GM12878 (cell line): ENCODE results near the gene AGAP6. TPM values are rescaled to one million over a fixed set of nuclear protein-coding genes. Genes with fewer than 3 reads are reported as not detected.
"Not testable (repeated sequence)": the region's sequence is repeated elsewhere in the genome, so short reads cannot be mapped to it uniquely, and the experiment has no call there.

Source experiments
- ATAC-seq: fragments of 200-7000 bp; cut with Tn5 transposase; 3 replicates; pipeline ENCODE4 v1.9.1; 2020; ENCODE audit warnings: mild to moderate bottlenecking, moderate library complexity
- BruUV-seq: library from RNA; stranded (reverse); fragments of 400-500 nt; replicated peaks from 2 replicates; lab custom pipeline; 2021; lab: Mats Ljungman, UMichigan
- CTCF ChIA-PET: fragments of 300-600 bp; sonication (Branson Sonifier 250); formaldehyde crosslinking; extraction: SDS; loops from one replicate; lab custom pipeline; 2021; ENCODE audit warnings: inconsistent platforms; lab: Yijun Ruan, JAX
- POLR2A ChIA-PET: fragments of 350-600 bp; formaldehyde crosslinking; extraction: SDS; loops from one replicate; lab custom pipeline; 2021; ENCODE audit warnings: inconsistent platforms; lab: Charles Lee
- RAD21 ChIA-PET: fragments of 300-600 bp; sonication (Branson Sonifier 250); formaldehyde crosslinking; loops from one replicate; lab custom pipeline; 2023; ENCODE audit warnings: antibody characterized with exemption; ENCODE audit not compliant: unreplicated experiment; lab: Charles Lee
- SMC1A ChIA-PET: fragments of 300-600 bp; sonication (Branson Sonifier 250); formaldehyde crosslinking; loops from one replicate; lab custom pipeline; 2023; ENCODE audit not compliant: unreplicated experiment, uncharacterized antibody; lab: Charles Lee
- DNase-seq: peaks from one replicate; pipeline ENCODE4 v3.0.0-alpha.2; 2011; ENCODE audit warnings: low read depth, low spot score
- FAIRE-seq: peaks from 3 replicates; lab custom pipeline; 2011; peaks lifted over from hg19 to GRCh38; lab: Jason Lieb, UNC
- H2AFZ ChIP-seq: 2 replicates; pipeline ENCODE4 v1.6.0; 2011; ENCODE audit warnings: low read depth, low read length, control low read depth; ENCODE audit not compliant: control insufficient read depth
- H3K27ac ChIP-seq: 2 replicates; pipeline ENCODE4 v1.5.1; 2011; ENCODE audit warnings: control low read depth; ENCODE audit not compliant: control insufficient read depth, insufficient read depth
- H3K27me3 ChIP-seq, 2 experiments: replicated peaks in 1 of 2; 2 replicates each; pipeline versions ENCODE4 v1.6.0 to v1.6.1; 2011; ENCODE audit warnings: low read length in 1 of 2; ENCODE audit not compliant: control insufficient read depth in 2 of 2, insufficient read depth in 2 of 2
- H3K36me3 ChIP-seq, 2 experiments: 2 replicates each; pipeline ENCODE4 v1.5.1; 2011; ENCODE audit warnings: low read length in 1 of 2; ENCODE audit not compliant: control insufficient read depth in 2 of 2, insufficient read depth in 2 of 2
- H3K4me1 ChIP-seq: 2 replicates; pipeline ENCODE4 v1.6.1; 2011; ENCODE audit warnings: mild to moderate bottlenecking, low read length, moderate library complexity, mixed read lengths; ENCODE audit not compliant: control insufficient read depth, insufficient read depth
- H3K4me2 ChIP-seq: 2 replicates; pipeline ENCODE4 v1.6.0; 2011; ENCODE audit warnings: control low read depth; ENCODE audit not compliant: control insufficient read depth, insufficient read depth
- H3K4me3 ChIP-seq: fragments of 200-600 bp; sonication (generic); 2 replicates; pipeline ENCODE4 v1.5.1; 2016
- H3K79me2 ChIP-seq: 2 replicates; pipeline ENCODE4 v1.6.0; 2011; ENCODE audit warnings: low read length; ENCODE audit not compliant: control insufficient read depth, insufficient read depth
- H3K9ac ChIP-seq: 2 replicates; pipeline ENCODE4 v1.8.0; 2011; ENCODE audit warnings: low read length, control low read depth, mixed read lengths; ENCODE audit not compliant: control insufficient read depth, insufficient read depth
- H3K9me3 ChIP-seq: replicated peaks from 3 replicates; pipeline ENCODE4 v1.5.1; 2011; ENCODE audit warnings: mild to moderate bottlenecking, low read length; ENCODE audit not compliant: control insufficient read depth, insufficient read depth
- H4K20me1 ChIP-seq: 2 replicates; pipeline ENCODE4 v1.6.0; 2011; ENCODE audit not compliant: control insufficient read depth, insufficient read depth
- JUNB ChIP-seq: IDR thresholded peaks from 2 replicates; pipeline ENCODE4 v1.6.1; 2016; ENCODE audit warnings: antibody characterized with exemption, mild to moderate bottlenecking
- NFXL1 ChIP-seq: fragments of 450-650 bp; IDR thresholded peaks from 2 replicates; pipeline ENCODE4 v1.6.1; 2017; ENCODE audit warnings: antibody characterized with exemption, mild to moderate bottlenecking, borderline replicate concordance
- POU2F2 ChIP-seq: IDR thresholded peaks from 3 replicates; pipeline ENCODE4 v1.6.1; 2011; ENCODE audit warnings: low read depth, mild to moderate bottlenecking, low read length, borderline replicate concordance
- RAD51 ChIP-seq: fragments of 450-650 bp; IDR thresholded peaks from 2 replicates; pipeline ENCODE4 v1.6.1; 2016; ENCODE audit warnings: moderate library complexity, mild to moderate bottlenecking, inconsistent platforms
- RBBP5 ChIP-seq: fragments of 200-600 bp; sonication (generic); conservative IDR thresholded peaks from 2 replicates; pipeline ENCODE4 v1.6.1; 2016
- YY1 ChIP-seq: IDR thresholded peaks from 2 replicates; pipeline ENCODE4 v1.6.1; 2011; ENCODE audit warnings: low read depth, mild to moderate bottlenecking, low read length
- WGBS: methylation state at CpG from one replicate; pipeline ENCODE4 v1.1.6; 2016; ENCODE audit warnings: low lambda C conversion rate; ENCODE audit not compliant: insufficient replicate concordance, insufficient coverage; ENCODE audit errors: missing lambda C conversion rate; 5-methylcytosine and 5-hydroxymethylcytosine counted together
- in situ Hi-C: fragments of 300-500 bp; cut with MboI; formaldehyde crosslinking; loops from 9 replicates; pipeline ENCODE4 v1.14.3; 2018; ENCODE audit warnings: mixed read lengths
- intact Hi-C: fragments of 100-400 bp; cut with micrococcal nuclease; formaldehyde crosslinking; loops from one replicate; pipeline ENCODE4 v1.14.2; 2022; ENCODE audit not compliant: unreplicated experiment
- polyA plus RNA-seq, 11 experiments: library from polyadenylated mRNA; depleted of rRNA in 4 of 11; unstranded in 6 of 11; stranded (reverse) in 5 of 11; fragments of >200 nt; fragmentation: Nextera tagmentation in 4 of 11; fragmentation: Illumina TruSeq in 1 of 11; extraction: Ambion mirVana in 4 of 11; extraction: Trizol in 1 of 11; gene quantifications; 1 replicate in 1 of 11; 2 replicates in 10 of 11; pipeline versions ENCODE4 v1.2.1 to v1.2.3, GENCODE V29; 2011 to 2016; ENCODE audit warnings: inconsistent platforms in 2 of 11, missing spikeins in 2 of 11, low read depth in 1 of 11
- total RNA-seq, 4 experiments: library from RNA; depleted of rRNA in 3 of 4; stranded (reverse); fragments of >200 nt in 3 of 4; fragmentation: Illumina TruSeq in 1 of 4; extraction: Trizol in 1 of 4; gene quantifications; 2 replicates each; pipeline versions ENCODE4 v1.2.1 to v1.2.3, GENCODE V29; 2013 to 2021

AGAP6 gene
- total and polyA plus RNA-seq, 10 of the 15 experiments (the other 5 are each of a cell fraction or from before 2014, with no cell fraction given), result 0.66 to 24.0 (median 12.2) TPM

DNA sequence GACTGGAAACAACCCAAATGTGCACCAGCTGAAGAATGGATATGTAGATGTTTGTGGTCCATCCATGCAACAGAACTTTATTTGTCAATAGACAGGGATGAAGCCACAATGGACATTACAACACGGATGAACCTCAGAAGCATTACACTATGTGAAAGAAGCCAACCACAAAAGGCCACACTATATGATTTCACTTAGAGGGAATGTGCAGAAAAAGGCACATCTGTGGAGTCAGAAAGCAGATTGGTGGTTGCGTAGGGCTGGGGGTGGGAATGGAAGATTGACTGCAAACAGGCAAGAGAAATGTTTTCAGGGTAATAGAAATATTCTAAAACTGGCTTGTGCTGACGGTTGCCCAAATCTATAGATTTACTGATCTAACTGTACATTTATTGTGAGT is 45.3 kb downstream of the AGAP6 start:
- Histone ChIP-seq H3K4me3 (no peak overlapping the region), H3K79me2 (no peaks in the 10 kb centered on the region), H3K9me3 (no peaks in the 10 kb centered on the region), H4K20me1 (no peaks in the 10 kb centered on the region), H2AFZ (no peak overlapping the region), H3K27ac (no peak overlapping the region), H3K4me2 (no peak overlapping the region), H3K9ac (no peak overlapping the region), H3K27me3 (no peaks in the 10 kb centered on the region), H3K4me1 (no peaks in the 10 kb centered on the region)
- intact Hi-C loops (no loop called here), in situ Hi-C loops (no loop called here)
- CTCF ChIA-PET, result no interaction called here
- DNase-seq (no peak), FAIRE-seq (no peak), ATAC-seq (no peak)
- POLR2A ChIA-PET, result interaction anchor here (0.6 kb wide), 2 partner anchors 40 to 43 kb away, joined by 3 to 4 read pairs; no protein-coding TSS in a partner anchor
- no TSS peak for BruUV-seq
- 31% methylated on average over 3 of the region's 3 CpGs for WGBS
- RAD21 ChIA-PET, result no interaction called here
- TF ChIP-seq JUNB, result no peak
- no peak for TF ChIP-seq NFXL1
- no peak for TF ChIP-seq YY1
- TF ChIP-seq RBBP5, result no peak
- TF ChIP-seq RAD51, result no peak
- TF ChIP-seq POU2F2, result no peak
- TF ChIP-seq, all 136 proteins: peak for 0
- no peaks in the 10 kb centered on the region for H3K36me3 ChIP-seq
- SMC1A ChIA-PET, result no interaction called here

DNA sequence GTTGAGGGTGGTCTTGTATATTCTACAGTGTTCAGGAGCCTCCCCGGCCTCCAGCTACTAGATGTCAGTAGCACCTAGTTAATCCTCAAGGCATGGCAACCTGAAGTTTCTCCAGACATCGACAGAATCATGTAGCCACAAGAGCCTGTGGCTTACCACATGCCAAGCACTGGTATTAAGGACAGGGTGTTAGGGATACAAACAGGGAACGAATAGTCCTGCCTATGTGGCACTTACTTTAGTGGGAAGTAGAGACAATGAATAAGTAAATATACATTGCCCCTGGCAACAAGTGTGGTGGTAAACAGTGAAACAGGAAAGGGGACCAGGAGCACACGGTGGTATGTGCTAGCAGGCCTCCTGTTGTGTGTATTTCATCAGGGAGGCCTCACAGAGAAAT is 47.1 kb downstream of the AGAP6 start:
- RAD21 ChIA-PET, H3K4me1 ChIP-seq, DNase-seq, H3K4me2 ChIP-seq, CTCF ChIA-PET, intact Hi-C loops, SMC1A ChIA-PET, H3K27ac ChIP-seq, H4K20me1 ChIP-seq, POLR2A ChIA-PET, H3K27me3 ChIP-seq, H3K9me3 ChIP-seq, ATAC-seq, H3K4me3 ChIP-seq, H2AFZ ChIP-seq, H3K36me3 ChIP-seq, H3K9ac ChIP-seq, in situ Hi-C loops, H3K79me2 ChIP-seq, FAIRE-seq, BruUV-seq: not testable (repeated sequence)
- WGBS, result 24% methylated on average over 4 of the region's 4 CpGs
